Hepatocyte (in vitro differentiated cells): ENCODE measurements around the gene HOTAIR. TPM values are rescaled to one million over a fixed set of nuclear protein-coding genes. Genes with fewer than 3 reads are reported as not detected.
A peak's percentile ranks its signal among the peaks of the same experiment; 100 is the strongest.

Source experiments
- DNase-seq: peaks from one replicate; pipeline ENCODE4 v3.0.0-alpha.2; 2016; ENCODE audit warnings: low spot score
- H2AFZ ChIP-seq: fragments of 200-600 bp; sonication (generic); 2 replicates; pipeline ENCODE4 v1.6.0; 2016; ENCODE audit warnings: antibody characterized with exemption, mild to moderate bottlenecking
- H3K27ac ChIP-seq: fragments of 200-600 bp; sonication (generic); 2 replicates; pipeline ENCODE4 v1.5.1; 2016; ENCODE audit warnings: mild to moderate bottlenecking
- H3K27me3 ChIP-seq: fragments of 200-600 bp; sonication (generic); 2 replicates; pipeline ENCODE4 v1.6.1; 2016
- H3K36me3 ChIP-seq: fragments of 200-600 bp; sonication (generic); replicated peaks from 2 replicates; pipeline ENCODE4 v1.5.1; 2016; ENCODE audit warnings: low read depth; ENCODE audit not compliant: insufficient read depth
- H3K4me1 ChIP-seq: fragments of 200-600 bp; sonication (generic); 2 replicates; pipeline ENCODE4 v1.5.1; 2016; ENCODE audit warnings: mild to moderate bottlenecking, moderate library complexity; ENCODE audit not compliant: insufficient read depth
- H3K4me2 ChIP-seq: fragments of 200-600 bp; sonication (generic); 2 replicates; pipeline ENCODE4 v1.6.0; 2016
- H3K4me3 ChIP-seq: fragments of 200-600 bp; sonication (generic); 2 replicates; pipeline ENCODE4 v1.5.1; 2016; ENCODE audit warnings: mild to moderate bottlenecking
- H3K79me2 ChIP-seq: fragments of 200-600 bp; sonication (generic); 2 replicates; pipeline ENCODE4 v1.6.0; 2017; ENCODE audit warnings: mild to moderate bottlenecking
- H3K9me2 ChIP-seq: fragments of 200-600 bp; sonication (generic); replicated peaks from 2 replicates; pipeline ENCODE4 v1.6.0; 2017; ENCODE audit warnings: mild to moderate bottlenecking; ENCODE audit not compliant: insufficient read depth
- H3K9me3 ChIP-seq: fragments of 200-600 bp; sonication (generic); 2 replicates; pipeline ENCODE4 v1.5.1; 2016; ENCODE audit warnings: low read depth, mild to moderate bottlenecking
- H4K20me1 ChIP-seq: fragments of 200-600 bp; sonication (generic); 2 replicates; pipeline ENCODE4 v1.6.0; 2016; ENCODE audit warnings: mild to moderate bottlenecking; ENCODE audit not compliant: insufficient read depth, poor library complexity, severe bottlenecking
- EZH2 ChIP-seq: fragments of 200-600 bp; sonication (generic); IDR thresholded peaks from 2 replicates; pipeline ENCODE4 v1.6.1; 2016; ENCODE audit warnings: antibody characterized with exemption, mild to moderate bottlenecking, borderline replicate concordance
- EZH2phosphoT487 ChIP-seq: fragments of 200-600 bp; sonication (generic); IDR thresholded peaks from one replicate; pipeline ENCODE4 v1.6.1; 2018; ENCODE audit warnings: antibody characterized with exemption, mild to moderate bottlenecking, low read depth, moderate library complexity; ENCODE audit not compliant: unreplicated experiment, severe bottlenecking
- WGBS: methylation state at CpG from one replicate; pipeline ENCODE4 v1.1.6; 2016; ENCODE audit warnings: low lambda C conversion rate; ENCODE audit errors: missing lambda C conversion rate; 5-methylcytosine and 5-hydroxymethylcytosine counted together
- polyA plus RNA-seq: library from polyadenylated mRNA; unstranded; fragments of >200 nt; fragmentation: Nextera tagmentation; extraction: Ambion mirVana; gene quantifications from 2 replicates; pipeline ENCODE4 v1.2.1, GENCODE V29; 2016
- total RNA-seq: library from RNA; depleted of rRNA; stranded (reverse); fragments of >200 nt; gene quantifications from 2 replicates; pipeline ENCODE4 v1.2.3, GENCODE V29; 2014
- TF ChIP-seq, protein P1 (sequence below): fragments of 200-600 bp; sonication (generic); IDR thresholded peaks from 2 replicates; pipeline ENCODE4 v1.5.1; 2016; ENCODE audit warnings: antibody characterized with exemption, mild to moderate bottlenecking; ENCODE audit not compliant: poor library complexity

Gene HOTAIR
- total and polyA plus RNA-seq, 2 experiments from 2014 or later, result 0.82 to 0.90 TPM

DNA sequence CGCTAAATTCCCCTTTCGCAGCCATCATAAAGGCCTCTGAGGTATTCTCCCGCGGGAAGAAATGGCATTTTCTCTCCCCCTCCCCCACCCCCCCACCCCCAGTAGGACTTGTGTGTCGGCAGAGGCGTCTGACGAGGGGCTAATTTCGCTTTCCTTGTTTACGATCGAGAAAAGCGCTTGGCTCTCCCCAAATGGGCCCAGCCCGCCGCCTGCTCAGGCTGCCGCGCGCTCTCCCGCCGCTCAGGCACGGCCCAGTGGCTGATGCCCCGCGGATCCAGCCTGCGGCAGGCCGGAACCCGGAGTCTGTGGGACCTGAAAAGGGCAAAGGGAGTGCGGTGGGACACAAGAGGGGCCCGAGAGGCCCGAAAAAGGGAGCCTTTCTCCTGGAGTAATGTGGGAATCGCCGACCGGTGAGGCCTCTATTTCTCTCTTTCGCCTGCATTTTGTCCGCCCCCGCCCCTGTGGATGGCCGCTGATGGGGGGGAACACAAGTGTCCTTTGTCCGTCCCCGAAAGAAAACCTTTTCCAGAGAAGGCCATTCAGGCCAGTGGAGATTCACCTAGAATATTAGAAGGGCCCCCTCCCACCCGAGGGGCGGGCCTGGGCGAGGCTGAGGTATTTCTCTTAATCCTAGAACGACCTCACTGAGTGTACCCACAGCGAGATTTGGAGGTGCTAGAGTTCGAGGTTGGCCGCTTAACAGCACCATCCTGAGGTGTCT is 44.5 kb upstream of the HOTAIR start:
- Histone ChIP-seq H2AFZ (peak overlapping the region; percentile 74), H3K27ac (peak overlapping the region; percentile 97), H3K9me3 (no peaks in the 10 kb centered on the region), H3K79me2 (peaks cover 48% of the 10 kb centered on the region), H3K4me3 (no peak overlapping the region), H3K4me1 (peaks cover 13% of the 10 kb centered on the region), H3K27me3 (peaks cover 82% of the 10 kb centered on the region), H3K36me3 (no peaks in the 10 kb centered on the region), H3K9me2 (no peaks in the 10 kb centered on the region), H3K4me2 (peak overlapping the region; percentile 90), H4K20me1 (no peaks in the 10 kb centered on the region)
- TF ChIP-seq EZH2phosphoT487 (peak; percentile 42), EZH2 (peak; percentile 67)
- TF ChIP-seq, protein P1, sequence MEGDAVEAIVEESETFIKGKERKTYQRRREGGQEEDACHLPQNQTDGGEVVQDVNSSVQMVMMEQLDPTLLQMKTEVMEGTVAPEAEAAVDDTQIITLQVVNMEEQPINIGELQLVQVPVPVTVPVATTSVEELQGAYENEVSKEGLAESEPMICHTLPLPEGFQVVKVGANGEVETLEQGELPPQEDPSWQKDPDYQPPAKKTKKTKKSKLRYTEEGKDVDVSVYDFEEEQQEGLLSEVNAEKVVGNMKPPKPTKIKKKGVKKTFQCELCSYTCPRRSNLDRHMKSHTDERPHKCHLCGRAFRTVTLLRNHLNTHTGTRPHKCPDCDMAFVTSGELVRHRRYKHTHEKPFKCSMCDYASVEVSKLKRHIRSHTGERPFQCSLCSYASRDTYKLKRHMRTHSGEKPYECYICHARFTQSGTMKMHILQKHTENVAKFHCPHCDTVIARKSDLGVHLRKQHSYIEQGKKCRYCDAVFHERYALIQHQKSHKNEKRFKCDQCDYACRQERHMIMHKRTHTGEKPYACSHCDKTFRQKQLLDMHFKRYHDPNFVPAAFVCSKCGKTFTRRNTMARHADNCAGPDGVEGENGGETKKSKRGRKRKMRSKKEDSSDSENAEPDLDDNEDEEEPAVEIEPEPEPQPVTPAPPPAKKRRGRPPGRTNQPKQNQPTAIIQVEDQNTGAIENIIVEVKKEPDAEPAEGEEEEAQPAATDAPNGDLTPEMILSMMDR, result no peak
- no peak for DNase-seq
- WGBS, result 21% methylated on average over 33 of the region's 43 CpGs

DNA sequence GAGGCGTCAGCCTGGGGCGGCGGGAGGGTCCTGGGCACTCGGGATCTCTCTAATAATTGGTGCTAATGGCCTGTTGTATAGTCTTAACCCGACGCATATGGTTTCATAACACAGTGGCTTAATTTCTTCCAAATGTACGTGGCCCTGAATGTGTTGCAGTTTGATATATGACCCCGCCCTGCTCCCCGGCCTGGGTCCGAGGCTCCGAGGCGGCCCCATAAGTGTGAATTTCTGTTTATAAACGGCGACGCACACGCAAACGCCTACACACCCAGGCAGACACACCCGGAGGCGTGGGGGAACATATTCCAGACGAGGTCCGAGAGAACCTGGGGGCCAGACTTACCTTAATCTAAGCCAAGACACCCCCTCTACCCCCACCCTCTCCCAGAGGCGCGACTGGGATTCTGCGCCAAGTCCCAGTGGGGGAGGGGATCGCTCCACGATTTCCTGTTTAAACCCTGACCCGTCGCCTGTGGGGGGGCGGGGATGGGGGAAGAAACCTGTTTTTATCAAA is 43.8 kb upstream of the HOTAIR start:
- Histone ChIP-seq H4K20me1 (no peaks in the 10 kb centered on the region), H3K79me2 (peaks cover 46% of the 10 kb centered on the region), H3K27me3 (peaks cover 82% of the 10 kb centered on the region), H3K9me2 (no peaks in the 10 kb centered on the region), H3K36me3 (no peaks in the 10 kb centered on the region), H3K27ac (peak overlapping the region; percentile 97), H3K9me3 (no peaks in the 10 kb centered on the region), H3K4me2 (peak overlapping the region; percentile 90), H3K4me1 (peaks cover 13% of the 10 kb centered on the region), H2AFZ (peak overlapping the region; percentile 59), H3K4me3 (peak overlapping the region; percentile 62)
- 11% methylated on average over 22 of the region's 29 CpGs for WGBS
- TF ChIP-seq EZH2phosphoT487, result peak; percentile 39
- TF ChIP-seq EZH2, result no peak
- no peak for DNase-seq

- Histone ChIP-seq H3K36me3 (no peaks in the 10 kb centered on the region), H3K9me3 (no peaks in the 10 kb centered on the region), H3K27me3 (peaks cover 82% of the 10 kb centered on the region), H3K27ac (peak overlapping the region; percentile 97), H3K79me2 (peaks cover 41% of the 10 kb centered on the region), H3K4me1 (peaks cover 13% of the 10 kb centered on the region), H4K20me1 (no peaks in the 10 kb centered on the region), H3K4me3 (peak overlapping the region; percentile 62), H3K4me2 (peak overlapping the region; percentile 90), H3K9me2 (no peaks in the 10 kb centered on the region), H2AFZ (peak overlapping the region; percentile 59)
- TF ChIP-seq EZH2 (no peak), EZH2phosphoT487 (no peak)
- TF ChIP-seq, protein P1, result no peak
- 2% methylated on average over 8 of the region's 34 CpGs for WGBS
- DNase-seq, result peak; percentile 92
Observed at GRCh38 chr12:54017878-54018467, 43.2 kb upstream of the HOTAIR start.
